GM21367 (cell line): Measurements from ENCODE around the gene MED17.

Experiments
- ATAC-seq: cut with Tn5 transposase; IDR thresholded peaks from one replicate; pipeline ENCODE4 v1.9.1; 2021; ENCODE audit not compliant: unreplicated experiment

The MED17 gene

GRCh38 chr11:93814966-93815633, 31.0 kb downstream of the MED17 start:
- no peak for ATAC-seq

- no peak for ATAC-seq
Measured at GRCh38 chr11:93817426-93818348, 33.6 kb downstream of the MED17 start.

GRCh38 chr11:93819966-93820695, 36.0 kb downstream of the MED17 start:
- ATAC-seq, result no peak

- ATAC-seq, result no peak
Measured at GRCh38 chr11:93820847-93821246, 36.8 kb downstream of the MED17 start.

GRCh38 chr11:93821617-93822016, 37.5 kb downstream of the MED17 start:
- no peak for ATAC-seq

GRCh38 chr11:93822359-93822758, 38.3 kb downstream of the MED17 start:
- no peak for ATAC-seq

GRCh38 chr11:93823210-93823609, 39.1 kb downstream of the MED17 start:
- no peak for ATAC-seq

GRCh38 chr11:93827363-93827762, 43.3 kb downstream of the MED17 start:
- ATAC-seq, result no peak

- no peak for ATAC-seq
Measured at GRCh38 chr11:93829598-93829997, 45.5 kb downstream of the MED17 start.

GRCh38 chr11:93831343-93832127, 47.5 kb downstream of the MED17 start:
- ATAC-seq, result no peak

GRCh38 chr11:93832780-93833179, 48.7 kb downstream of the MED17 start:
- ATAC-seq, result no peak

- no peak for ATAC-seq
Measured at GRCh38 chr11:93838967-93839366, 54.9 kb downstream of the MED17 start.

GRCh38 chr11:93840180-93840579, 56.1 kb downstream of the MED17 start:
- ATAC-seq, result no peak

- no peak for ATAC-seq
Measured at GRCh38 chr11:93840981-93841380, 56.9 kb downstream of the MED17 start.

GRCh38 chr11:93841446-93841845, 57.4 kb downstream of the MED17 start:
- ATAC-seq, result no peak

- no peak for ATAC-seq
Measured at GRCh38 chr11:93842034-93842433, 58.0 kb downstream of the MED17 start.

- ATAC-seq, result no peak
Measured at GRCh38 chr11:93842461-93842860, 58.4 kb downstream of the MED17 start.

- no peak for ATAC-seq
Measured at GRCh38 chr11:93843906-93844305, 59.8 kb downstream of the MED17 start.

GRCh38 chr11:93844568-93844967, 60.5 kb downstream of the MED17 start:
- ATAC-seq, result no peak

GRCh38 chr11:93845181-93846092, 61.4 kb downstream of the MED17 start:
- ATAC-seq, result no peak
